Activated T-cell treated with anti-CD3 and anti-CD28 coated beads, Interleukin-2, amount 50 U/mL, for 4 hours (primary cell): ENCODE results near the gene MINDY1. TPM values are rescaled to one million over a fixed set of nuclear protein-coding genes. Genes with fewer than 3 reads are reported as not detected.

Experiments used
- total RNA-seq, 3 donors: library from RNA; stranded (reverse); gene quantifications; one replicate each; pipeline ENCODE4 v1.2.1, GENCODE V29; 2021

MINDY1 gene
- total RNA-seq, 3 donors from 2014 or later = 5.0 to 7.0 (median 6.5) TPM

Other genes starting within 250 kb of the MINDY1 start
- 10 to 100 TPM; 37.3 to 41.2 (median 37.4) TPM for gene CTSS, start 241.1 kb downstream of the MINDY1 start, total RNA-seq
- 1 to 10 TPM in 1 of 3 donors, under 1 TPM in 2; 0.38 to 1.1 (median 0.81) TPM for gene CTSK, start 198.6 kb downstream of the MINDY1 start, total RNA-seq
- 10 to 100 TPM; 20.1 to 24.6 (median 22.6) TPM for gene ARNT, start 130.3 kb downstream of the MINDY1 start, total RNA-seq
- not detected for gene CTXND2, start 119.8 kb downstream of the MINDY1 start, total RNA-seq
- 10 to 100 TPM; 37.0 to 40.7 (median 40.7) TPM for gene SETDB1, start 80.5 kb downstream of the MINDY1 start, total RNA-seq
- gene CERS2, start 32.1 kb downstream of the MINDY1 start, total RNA-seq = 100 to 1,000 TPM; 199 to 208 (median 200) TPM
- not detected for gene ANXA9, start 24.6 kb downstream of the MINDY1 start, total RNA-seq
- gene PRUNE1, start 1.5 kb upstream of the MINDY1 start, total RNA-seq = 10 to 100 TPM; 11.0 to 13.7 (median 11.9) TPM
- gene BNIPL, start 29.7 kb upstream of the MINDY1 start, total RNA-seq = under 1 TPM; 0.22 to 0.53 (median 0.28) TPM
- 1 to 10 TPM in 2 of 3 donors, under 1 TPM in 1; 0.99 to 1.3 (median 1.1) TPM for gene C1orf56, start 40.8 kb upstream of the MINDY1 start, total RNA-seq
- 100 to 1,000 TPM; 126 to 148 (median 142) TPM for gene CDC42SE1, start 52.7 kb upstream of the MINDY1 start, total RNA-seq
- 1 to 10 TPM; 2.3 to 2.8 (median 2.6) TPM for gene MLLT11, start 53.5 kb upstream of the MINDY1 start, total RNA-seq
- 10 to 100 TPM; 22.0 to 25.7 (median 22.2) TPM for gene GABPB2, start 63.9 kb upstream of the MINDY1 start, total RNA-seq
- gene SEMA6C, start 139.7 kb upstream of the MINDY1 start, total RNA-seq = 1 to 10 TPM in 1 of 3 donors, under 1 TPM in 2; 0.78 to 1.3 (median 0.84) TPM
- gene TNFAIP8L2, start 149.7 kb upstream of the MINDY1 start, total RNA-seq = 10 to 100 TPM; 15.8 to 18.3 (median 18.2) TPM
- 1 to 10 TPM; 3.0 to 4.4 (median 3.5) TPM for gene LYSMD1, start 159.0 kb upstream of the MINDY1 start, total RNA-seq
- 10 to 100 TPM; 92.8 to 95.0 (median 93.3) TPM for gene SCNM1, start 159.2 kb upstream of the MINDY1 start, total RNA-seq
- gene TMOD4, start 169.1 kb upstream of the MINDY1 start, total RNA-seq = 1 to 10 TPM in 2 of 3 donors, under 1 TPM in 1; 0.52 to 2.9 (median 2.3) TPM
- gene VPS72, start 183.3 kb upstream of the MINDY1 start, total RNA-seq = 10 to 100 TPM; 72.5 to 81.9 (median 78.1) TPM
- 100 to 1,000 TPM in 2 of 3 donors, 10 to 100 TPM in 1; 98.5 to 110 (median 100) TPM for gene PIP5K1A, start 191.7 kb upstream of the MINDY1 start, total RNA-seq
- gene PSMD4, start 247.8 kb upstream of the MINDY1 start, total RNA-seq = 100 to 1,000 TPM; 336 to 368 (median 350) TPM